Measurements from ENCODE around the gene NEIL3. TPM values are rescaled to one million over a fixed set of nuclear protein-coding genes. Genes with fewer than 3 reads are reported as not detected.
A peak's percentile ranks its signal among the peaks of the same experiment; 100 is the strongest.

The NEIL3 gene
- total RNA-seq, 1 experiment from 2014 or later, result 6.3 TPM

GRCh38 chr4:177293208-177294033 is 16.3 kb upstream of the NEIL3 start:
- Mint-ChIP-seq H3K27me3 (ENCODE audit: low read depth) (no peaks in the 10 kb centered on the region; the same call in 1 of the 2 replicates), H3K4me3 (no peak overlapping the region), H3K4me1 (peaks cover 0 to 8% of the 10 kb centered on the region in 2 experiments; a peak in 3 of 4 replicates), H3K27ac (peak overlapping the region in 1 of 3 experiments; percentile 85; a peak in 2 of 7 replicates), H3K36me3 (ENCODE audit: insufficient read depth in 1 of 3, low read depth in 3 of 3) (peaks cover 7 to 8% (median 8%) of the 10 kb centered on the region in 3 experiments; a peak in 6 of 7 replicates), H3K9me3 (peaks cover 12 to 15% of the 10 kb centered on the region in 2 experiments)
- Histone ChIP-seq H3K14ac (ENCODE audit: insufficient read depth, low read length) (no peak overlapping the region), H3K9ac (ENCODE audit: extremely low read depth, insufficient read length, low read length) (no peak overlapping the region), H3K18ac (ENCODE audit: insufficient read length, low read depth, low read length) (no peak overlapping the region), H3K4me1 (ENCODE audit: insufficient read depth, low read length) (no peaks in the 10 kb centered on the region), H3K79me2 (ENCODE audit: insufficient read depth, low read length) (no peaks in the 10 kb centered on the region), H2BK120ac (ENCODE audit: low read depth, low read length, poor library complexity, severe bottlenecking) (no peak overlapping the region), H3K79me1 (ENCODE audit: insufficient read depth, low read depth, low read length, poor library complexity, severe bottlenecking) (no peaks in the 10 kb centered on the region), H2BK12ac (ENCODE audit: insufficient read length, low read depth, low read length) (no peak overlapping the region), H4K5ac (ENCODE audit: insufficient read length, low read depth, low read length) (no peak overlapping the region), H2AFZ (ENCODE audit: low read length) (peak overlapping the region; percentile 40), H3K23me2 (ENCODE audit: insufficient read length, low read depth, low read length, poor library complexity, severe bottlenecking) (no peaks in the 10 kb centered on the region), H3K4ac (ENCODE audit: low read depth, low read length) (no peak overlapping the region), H3T11ph (ENCODE audit: low read length) (no peak overlapping the region), H3K9me3 (ENCODE audit: control insufficient read depth, low read depth, low read length) (peaks cover 4% of the 10 kb centered on the region), H3K27ac (ENCODE audit: insufficient read length, low read depth, low read length) (no peak overlapping the region), H2BK15ac (ENCODE audit: low read depth, low read length) (no peak overlapping the region), H2BK20ac (ENCODE audit: low read depth, low read length, poor library complexity, severe bottlenecking) (no peak overlapping the region), H3K23ac (ENCODE audit: insufficient read length, low read depth, low read length) (no peak overlapping the region), H4K8ac (replicated peaks; ENCODE audit: insufficient read length, low read depth, low read length) (no peak overlapping the region), H3K27me3 (ENCODE audit: insufficient read depth, low read length) (no peaks in the 10 kb centered on the region), H2AK5ac (ENCODE audit: insufficient read length, low read length) (no peak overlapping the region), H3K4me2 (ENCODE audit: insufficient read depth, insufficient read length, low read length) (no peak overlapping the region), H3K56ac (ENCODE audit: insufficient read length, low read depth, low read length) (no peak overlapping the region), H2BK5ac (ENCODE audit: insufficient read length, low read length) (no peak overlapping the region), H4K91ac (ENCODE audit: insufficient read length, low read depth, low read length) (no peak overlapping the region), H4K20me1 (ENCODE audit: control insufficient read depth, insufficient read depth, insufficient read length) (no peaks in the 10 kb centered on the region)
- DNase-seq, result no peak
- TF ChIP-seq, protein P1, sequence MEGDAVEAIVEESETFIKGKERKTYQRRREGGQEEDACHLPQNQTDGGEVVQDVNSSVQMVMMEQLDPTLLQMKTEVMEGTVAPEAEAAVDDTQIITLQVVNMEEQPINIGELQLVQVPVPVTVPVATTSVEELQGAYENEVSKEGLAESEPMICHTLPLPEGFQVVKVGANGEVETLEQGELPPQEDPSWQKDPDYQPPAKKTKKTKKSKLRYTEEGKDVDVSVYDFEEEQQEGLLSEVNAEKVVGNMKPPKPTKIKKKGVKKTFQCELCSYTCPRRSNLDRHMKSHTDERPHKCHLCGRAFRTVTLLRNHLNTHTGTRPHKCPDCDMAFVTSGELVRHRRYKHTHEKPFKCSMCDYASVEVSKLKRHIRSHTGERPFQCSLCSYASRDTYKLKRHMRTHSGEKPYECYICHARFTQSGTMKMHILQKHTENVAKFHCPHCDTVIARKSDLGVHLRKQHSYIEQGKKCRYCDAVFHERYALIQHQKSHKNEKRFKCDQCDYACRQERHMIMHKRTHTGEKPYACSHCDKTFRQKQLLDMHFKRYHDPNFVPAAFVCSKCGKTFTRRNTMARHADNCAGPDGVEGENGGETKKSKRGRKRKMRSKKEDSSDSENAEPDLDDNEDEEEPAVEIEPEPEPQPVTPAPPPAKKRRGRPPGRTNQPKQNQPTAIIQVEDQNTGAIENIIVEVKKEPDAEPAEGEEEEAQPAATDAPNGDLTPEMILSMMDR (conservative IDR thresholded peaks at IDR 0.05), result no peak
- no CpG with 5 or more reads among the region's 5 CpGs for WGBS (ENCODE audit: extremely low coverage, insufficient read length, low lambda C conversion rate)

All from H9 (cell line).